Ectodermal cell (in vitro differentiated cells): ENCODE data around the gene SORCS2.

Experiments used
- H3K27ac ChIP-seq: 2 replicates; pipeline ENCODE4 v1.7.0; 2013; ENCODE audit warnings: mild to moderate bottlenecking, low read depth, low read length; ENCODE audit not compliant: insufficient read depth, poor library complexity, severe bottlenecking
- H3K27me3 ChIP-seq: 2 replicates; pipeline ENCODE4 v1.7.0; 2013; ENCODE audit warnings: mild to moderate bottlenecking, low read length; ENCODE audit not compliant: insufficient read depth, control insufficient read depth, poor library complexity, severe bottlenecking
- H3K36me3 ChIP-seq: one replicate; pipeline ENCODE4 v1.7.0; 2013; ENCODE audit warnings: low read length; ENCODE audit not compliant: control insufficient read depth, insufficient read depth
- H3K4me1 ChIP-seq: one replicate; pipeline ENCODE4 v1.7.0; 2013; ENCODE audit warnings: low read length; ENCODE audit not compliant: control insufficient read depth, insufficient read depth
- H3K4me3 ChIP-seq: 2 replicates; pipeline ENCODE4 v1.7.0; 2013; ENCODE audit warnings: low read depth, low read length, control low read depth; ENCODE audit not compliant: insufficient read depth
- H3K9me3 ChIP-seq: 2 replicates; pipeline ENCODE4 v1.7.0; 2013; ENCODE audit warnings: mild to moderate bottlenecking, low read length, moderate library complexity; ENCODE audit not compliant: control insufficient read depth
- WGBS, 2 experiments: methylation state at CpG; one replicate each; pipeline ENCODE4 v1.1.7; 2013; ENCODE audit warnings: missing lambda C conversion rate in 2 of 2; 5-methylcytosine and 5-hydroxymethylcytosine counted together

SORCS2 gene

GRCh38 chr4:7322166-7322991 lies 130.0 kb downstream of the SORCS2 start:
- 74% methylated on average over 18 of the region's 18 CpGs for WGBS, 2 experiments
- H3K27ac ChIP-seq, result no peak overlapping the region
- H3K4me1 ChIP-seq, result no peaks in the 10 kb centered on the region
- H3K4me3 ChIP-seq, result no peak overlapping the region
- no peaks in the 10 kb centered on the region for H3K27me3 ChIP-seq
- no peaks in the 10 kb centered on the region for H3K9me3 ChIP-seq
- H3K36me3 ChIP-seq, result no peaks in the 10 kb centered on the region

- no peak overlapping the region for H3K27ac ChIP-seq
- WGBS, 2 experiments, result 89 to 92% methylated on average over 5 of the region's 5 CpGs
- H3K4me3 ChIP-seq, result no peak overlapping the region
- no peaks in the 10 kb centered on the region for H3K36me3 ChIP-seq
- no peaks in the 10 kb centered on the region for H3K4me1 ChIP-seq
- H3K27me3 ChIP-seq, result no peaks in the 10 kb centered on the region
- H3K9me3 ChIP-seq, result no peaks in the 10 kb centered on the region
These were observed 131.1 kb downstream of the SORCS2 start for GRCh38 chr4:7323461-7323871.

GRCh38 chr4:7323872-7324650 lies 131.7 kb downstream of the SORCS2 start:
- Histone ChIP-seq H3K4me3 (no peak overlapping the region), H3K27me3 (no peaks in the 10 kb centered on the region), H3K36me3 (no peaks in the 10 kb centered on the region), H3K4me1 (no peaks in the 10 kb centered on the region), H3K27ac (no peak overlapping the region), H3K9me3 (no peaks in the 10 kb centered on the region)
- WGBS, 2 experiments, result 86 to 87% methylated on average over 16 of the region's 16 CpGs

- no peaks in the 10 kb centered on the region for H3K36me3 ChIP-seq
- H3K27me3 ChIP-seq, result no peaks in the 10 kb centered on the region
- H3K4me1 ChIP-seq, result no peaks in the 10 kb centered on the region
- WGBS, 2 experiments, result 84 to 85% methylated on average over 13 of the region's 13 CpGs
- H3K4me3 ChIP-seq, result no peak overlapping the region
- H3K9me3 ChIP-seq, result no peaks in the 10 kb centered on the region
- no peak overlapping the region for H3K27ac ChIP-seq
These were observed 132.3 kb downstream of the SORCS2 start for GRCh38 chr4:7324651-7325121.

GRCh38 chr4:7325541-7325940 lies 133.2 kb downstream of the SORCS2 start:
- H3K27me3 ChIP-seq, result no peaks in the 10 kb centered on the region
- WGBS, 2 experiments, result 87 to 88% methylated on average over 13 of the region's 13 CpGs
- H3K4me1 ChIP-seq, result no peaks in the 10 kb centered on the region
- no peaks in the 10 kb centered on the region for H3K36me3 ChIP-seq
- no peaks in the 10 kb centered on the region for H3K9me3 ChIP-seq
- no peak overlapping the region for H3K27ac ChIP-seq
- no peak overlapping the region for H3K4me3 ChIP-seq

GRCh38 chr4:7326306-7326692 lies 134.0 kb downstream of the SORCS2 start:
- WGBS, 2 experiments, result 92 to 93% methylated on average over 12 of the region's 12 CpGs
- Histone ChIP-seq H3K27me3 (no peaks in the 10 kb centered on the region), H3K4me3 (no peak overlapping the region), H3K27ac (no peak overlapping the region), H3K9me3 (no peaks in the 10 kb centered on the region), H3K36me3 (no peaks in the 10 kb centered on the region), H3K4me1 (no peaks in the 10 kb centered on the region)

- Histone ChIP-seq H3K36me3 (no peaks in the 10 kb centered on the region), H3K4me3 (no peak overlapping the region), H3K27ac (no peak overlapping the region), H3K27me3 (no peaks in the 10 kb centered on the region), H3K9me3 (no peaks in the 10 kb centered on the region), H3K4me1 (no peaks in the 10 kb centered on the region)
- 93 to 95% methylated on average over 20 of the region's 20 CpGs for WGBS, 2 experiments
These were observed 134.5 kb downstream of the SORCS2 start for GRCh38 chr4:7326693-7327340.

- Histone ChIP-seq H3K27me3 (no peaks in the 10 kb centered on the region), H3K27ac (no peak overlapping the region), H3K4me3 (no peak overlapping the region), H3K36me3 (no peaks in the 10 kb centered on the region), H3K4me1 (no peaks in the 10 kb centered on the region), H3K9me3 (no peaks in the 10 kb centered on the region)
- 88 to 90% methylated on average over 17 of the region's 17 CpGs for WGBS, 2 experiments
These were observed 135.1 kb downstream of the SORCS2 start for GRCh38 chr4:7327341-7327885.

GRCh38 chr4:7328162-7328912 lies 136.0 kb downstream of the SORCS2 start:
- Histone ChIP-seq H3K4me3 (no peak overlapping the region), H3K27me3 (no peaks in the 10 kb centered on the region), H3K36me3 (no peaks in the 10 kb centered on the region), H3K27ac (no peak overlapping the region), H3K9me3 (no peaks in the 10 kb centered on the region), H3K4me1 (no peaks in the 10 kb centered on the region)
- 92 to 95% methylated on average over 15 of the region's 15 CpGs for WGBS, 2 experiments
